ENCODE measurements around the gene KCTD4.

The KCTD4 gene

GRCh38 chr13:45232591-45232990, 31.7 kb upstream of the KCTD4 start:
- H3K23ac ChIP-seq (ENCODE audit: low read length in 2 of 2), result no peak overlapping the region

DNA sequence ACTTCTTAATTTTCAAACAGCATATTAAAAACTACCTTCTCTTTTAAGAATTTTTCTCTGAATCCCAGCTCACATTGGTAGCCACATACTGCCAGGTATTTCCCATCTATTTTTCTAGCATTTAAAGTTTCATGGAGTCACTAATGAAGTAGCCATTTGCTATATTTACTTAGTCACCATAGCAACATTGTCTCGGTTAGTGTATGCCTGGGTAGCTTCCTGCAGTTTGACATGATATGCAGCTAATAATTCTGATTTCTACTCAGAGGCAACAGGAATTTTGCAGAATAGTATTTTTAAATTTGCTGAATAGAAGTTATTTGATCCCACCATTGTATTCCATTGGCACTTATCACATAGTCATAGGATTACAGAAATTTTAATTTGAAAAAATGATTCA, 30.9 kb upstream of the KCTD4 start:
- no CpG with 5 or more reads among the region's 1 CpG for WGBS
- Histone ChIP-seq H4K8ac (ENCODE audit: low read length) (no peak overlapping the region), H2AK5ac (ENCODE audit: low read length, severe bottlenecking) (no peak overlapping the region), H3K14ac (ENCODE audit: low read length in 2 of 2) (no peak overlapping the region), H2BK120ac (ENCODE audit: low read depth, low read length) (no peak overlapping the region), H2AFZ (ENCODE audit: low read depth, low read length) (no peak overlapping the region), H3K27ac (ENCODE audit: low read length, poor library complexity, severe bottlenecking) (no peak overlapping the region), H3K36me3 (ENCODE audit: control insufficient read depth in 1 of 2, insufficient read depth in 2 of 2, low read depth in 1 of 2, low read length in 2 of 2) (no peaks in the 10 kb centered on the region), H3K4me1 (ENCODE audit: control insufficient read depth, insufficient read depth, low read depth, low read length) (peaks cover 8% of the 10 kb centered on the region), H3K23ac (ENCODE audit: low read length in 2 of 2) (no peak overlapping the region), H3K4me2 (ENCODE audit: low read length, poor library complexity, severe bottlenecking) (no peak overlapping the region), H3K18ac (ENCODE audit: low read depth in 1 of 2, low read length in 2 of 2) (no peak overlapping the region), H2BK5ac (ENCODE audit: low read depth, low read length, poor library complexity, severe bottlenecking) (no peak overlapping the region), H3K79me1 (replicated peaks; ENCODE audit: low read length, poor library complexity, severe bottlenecking) (peaks cover 11% of the 10 kb centered on the region), H3K9ac (ENCODE audit: low read length) (peak overlapping the region; percentile 63), H2BK15ac (ENCODE audit: low read depth, poor library complexity, severe bottlenecking) (no peak overlapping the region), H4K91ac (ENCODE audit: low read length) (no peak overlapping the region), H3K4ac (ENCODE audit: low read depth in 1 of 2, low read length in 2 of 2) (no peak overlapping the region), H3K4me3 (ENCODE audit: insufficient read depth in 1 of 2, low read depth in 1 of 2, low read length in 2 of 2) (no peak overlapping the region), H3K27me3 (ENCODE audit: control insufficient read depth in 1 of 2, insufficient read depth in 1 of 2, low read length in 2 of 2) (no peaks in the 10 kb centered on the region), H2BK12ac (ENCODE audit: low read length in 2 of 2) (no peak overlapping the region), H3K9me3 (ENCODE audit: control insufficient read depth, low read length) (no peaks in the 10 kb centered on the region)
- DNase-seq, result peak; percentile 81

More at GRCh38 chr13:45232591-45232990, 31.7 kb upstream of the KCTD4 start:
- Histone ChIP-seq H2BK5ac (ENCODE audit: low read depth, low read length, poor library complexity, severe bottlenecking) (no peak overlapping the region), H3K9me3 (ENCODE audit: control insufficient read depth, low read length) (no peaks in the 10 kb centered on the region), H2BK15ac (ENCODE audit: low read depth, poor library complexity, severe bottlenecking) (no peak overlapping the region), H3K4me1 (ENCODE audit: control insufficient read depth, insufficient read depth, low read depth, low read length) (peaks cover 8% of the 10 kb centered on the region), H3K4me2 (ENCODE audit: low read length, poor library complexity, severe bottlenecking) (no peak overlapping the region), H3K79me1 (replicated peaks; ENCODE audit: low read length, poor library complexity, severe bottlenecking) (peaks cover 9% of the 10 kb centered on the region), H3K27me3 (ENCODE audit: control insufficient read depth in 1 of 2, insufficient read depth in 1 of 2, low read length in 2 of 2) (no peaks in the 10 kb centered on the region), H4K91ac (ENCODE audit: low read length) (no peak overlapping the region), H3K4me3 (ENCODE audit: insufficient read depth in 1 of 2, low read depth in 1 of 2, low read length in 2 of 2) (no peak overlapping the region), H2BK120ac (ENCODE audit: low read depth, low read length) (no peak overlapping the region), H3K27ac (ENCODE audit: low read length, poor library complexity, severe bottlenecking) (no peak overlapping the region), H3K4ac (ENCODE audit: low read depth in 1 of 2, low read length in 2 of 2) (no peak overlapping the region), H4K8ac (ENCODE audit: low read length) (no peak overlapping the region), H3K9ac (ENCODE audit: low read length) (no peak overlapping the region), H3K18ac (ENCODE audit: low read depth in 1 of 2, low read length in 2 of 2) (no peak overlapping the region), H2BK12ac (ENCODE audit: low read length in 2 of 2) (no peak overlapping the region), H3K36me3 (ENCODE audit: control insufficient read depth in 1 of 2, insufficient read depth in 2 of 2, low read depth in 1 of 2, low read length in 2 of 2) (no peaks in the 10 kb centered on the region), H3K14ac (ENCODE audit: low read length in 2 of 2) (no peak overlapping the region), H2AK5ac (ENCODE audit: low read length, severe bottlenecking) (no peak overlapping the region), H2AFZ (ENCODE audit: low read depth, low read length) (no peak overlapping the region)
- no peak for DNase-seq
- no CpG with 5 or more reads among the region's 2 CpGs for WGBS

GRCh38 chr13:45231305-45231704, 30.5 kb upstream of the KCTD4 start:
- H2BK12ac ChIP-seq (ENCODE audit: low read length in 2 of 2), result no peak overlapping the region
- no peak overlapping the region for H2AK5ac ChIP-seq (ENCODE audit: low read length, severe bottlenecking)
- H3K18ac ChIP-seq (ENCODE audit: low read depth in 1 of 2, low read length in 2 of 2), result no peak overlapping the region
- peaks cover 11% of the 10 kb centered on the region for H3K79me1 ChIP-seq (replicated peaks; ENCODE audit: low read length, poor library complexity, severe bottlenecking)
- H3K4me2 ChIP-seq (ENCODE audit: low read length, poor library complexity, severe bottlenecking), result no peak overlapping the region
- 87% methylated on average over 2 of the region's 4 CpGs for WGBS
- H3K23ac ChIP-seq (ENCODE audit: low read length in 2 of 2), result no peak overlapping the region
- DNase-seq, result no peak
- H3K14ac ChIP-seq (ENCODE audit: low read length in 2 of 2), result no peak overlapping the region
- no peak overlapping the region for H4K91ac ChIP-seq (ENCODE audit: low read length)
- H3K27ac ChIP-seq (ENCODE audit: low read length, poor library complexity, severe bottlenecking), result no peak overlapping the region
- H3K4me3 ChIP-seq (ENCODE audit: insufficient read depth in 1 of 2, low read depth in 1 of 2, low read length in 2 of 2), result no peak overlapping the region
- H2BK15ac ChIP-seq (ENCODE audit: low read depth, poor library complexity, severe bottlenecking), result no peak overlapping the region
- H3K27me3 ChIP-seq (ENCODE audit: control insufficient read depth in 1 of 2, insufficient read depth in 1 of 2, low read length in 2 of 2), result no peaks in the 10 kb centered on the region
- no peak overlapping the region for H4K8ac ChIP-seq (ENCODE audit: low read length)
- H3K9me3 ChIP-seq (ENCODE audit: control insufficient read depth, low read length), result no peaks in the 10 kb centered on the region
- H3K4me1 ChIP-seq (ENCODE audit: control insufficient read depth, insufficient read depth, low read depth, low read length), result peaks cover 8% of the 10 kb centered on the region
- H2AFZ ChIP-seq (ENCODE audit: low read depth, low read length), result no peak overlapping the region
- no peaks in the 10 kb centered on the region for H3K36me3 ChIP-seq (ENCODE audit: control insufficient read depth in 1 of 2, insufficient read depth in 2 of 2, low read depth in 1 of 2, low read length in 2 of 2)
- H2BK5ac ChIP-seq (ENCODE audit: low read depth, low read length, poor library complexity, severe bottlenecking), result no peak overlapping the region
- peak overlapping the region; percentile 63 for H3K9ac ChIP-seq (ENCODE audit: low read length)
- no peak overlapping the region for H2BK120ac ChIP-seq (ENCODE audit: low read depth, low read length)
- H3K4ac ChIP-seq (ENCODE audit: low read depth in 1 of 2, low read length in 2 of 2), result no peak overlapping the region

GRCh38 chr13:45229172-45229571, 28.3 kb upstream of the KCTD4 start:
- H3K23ac ChIP-seq (ENCODE audit: low read length in 2 of 2), result no peak overlapping the region
- no peak overlapping the region for H3K4ac ChIP-seq (ENCODE audit: low read depth in 1 of 2, low read length in 2 of 2)
- no peak overlapping the region for H3K18ac ChIP-seq (ENCODE audit: low read depth in 1 of 2, low read length in 2 of 2)
- no peak overlapping the region for H4K8ac ChIP-seq (ENCODE audit: low read length)
- peak overlapping the region in 1 of 2 experiments; percentile 24 for H2BK12ac ChIP-seq (ENCODE audit: low read length in 2 of 2)
- over 99% methylated on average over 3 of the region's 4 CpGs for WGBS
- H3K27ac ChIP-seq (ENCODE audit: low read length, poor library complexity, severe bottlenecking), result no peak overlapping the region
- no peak overlapping the region for H2BK120ac ChIP-seq (ENCODE audit: low read depth, low read length)
- no peak overlapping the region for H3K9ac ChIP-seq (ENCODE audit: low read length)
- H3K4me1 ChIP-seq (ENCODE audit: control insufficient read depth, insufficient read depth, low read depth, low read length), result peaks cover 1% of the 10 kb centered on the region
- no peaks in the 10 kb centered on the region for H3K27me3 ChIP-seq (ENCODE audit: control insufficient read depth in 1 of 2, insufficient read depth in 1 of 2, low read length in 2 of 2)
- H4K91ac ChIP-seq (ENCODE audit: low read length), result peak overlapping the region; percentile 46
- peaks cover 15% of the 10 kb centered on the region for H3K79me1 ChIP-seq (replicated peaks; ENCODE audit: low read length, poor library complexity, severe bottlenecking)
- H3K4me2 ChIP-seq (ENCODE audit: low read length, poor library complexity, severe bottlenecking), result no peak overlapping the region
- no peak overlapping the region for H3K14ac ChIP-seq (ENCODE audit: low read length in 2 of 2)
- H2AK5ac ChIP-seq (ENCODE audit: low read length, severe bottlenecking), result no peak overlapping the region
- no peak overlapping the region for H2BK5ac ChIP-seq (ENCODE audit: low read depth, low read length, poor library complexity, severe bottlenecking)
- no peak overlapping the region for H2BK15ac ChIP-seq (ENCODE audit: low read depth, poor library complexity, severe bottlenecking)
- no peak overlapping the region for H3K4me3 ChIP-seq (ENCODE audit: insufficient read depth in 1 of 2, low read depth in 1 of 2, low read length in 2 of 2)
- peaks cover 0 to 2% of the 10 kb centered on the region in 2 experiments for H3K36me3 ChIP-seq (ENCODE audit: control insufficient read depth in 1 of 2, insufficient read depth in 2 of 2, low read depth in 1 of 2, low read length in 2 of 2)
- no peaks in the 10 kb centered on the region for H3K9me3 ChIP-seq (ENCODE audit: control insufficient read depth, low read length)
- no peak overlapping the region for H2AFZ ChIP-seq (ENCODE audit: low read depth, low read length)
- no peak for DNase-seq
